HepG2 (cell line): ENCODE results near the gene ERBB3. TPM values are rescaled to one million over a fixed set of nuclear protein-coding genes. Genes with fewer than 3 reads are reported as not detected.

Experiments
- EHMT2 ChIP-seq: fragments of 200-600 bp; sonication (generic); IDR thresholded peaks from 2 replicates; pipeline ENCODE4 v1.7.0; 2017; ENCODE audit warnings: antibody characterized with exemption, low read depth, low read length, borderline replicate concordance
- GFI1 ChIP-seq: sonication (generic); formaldehyde crosslinking; IDR thresholded peaks from 2 replicates; pipeline ENCODE4 v1.5.0; 2020; ENCODE audit warnings: missing genetic modification reagents, mild to moderate bottlenecking, borderline replicate concordance
- GTF3A ChIP-seq: sonication (generic); formaldehyde crosslinking; conservative IDR thresholded peaks from 2 replicates; pipeline ENCODE4 v1.4.0; 2020; ENCODE audit warnings: mild to moderate bottlenecking, missing genetic modification reagents
- ZBTB8A ChIP-seq: sonication (generic); formaldehyde crosslinking; IDR thresholded peaks from 2 replicates; pipeline ENCODE4 v1.4.0; 2020; ENCODE audit warnings: mild to moderate bottlenecking, low read depth, missing genetic modification reagents, borderline replicate concordance
- ZNF460 ChIP-seq: sonication (generic); formaldehyde crosslinking; IDR thresholded peaks from 2 replicates; pipeline ENCODE4 v1.5.1; 2020; ENCODE audit warnings: missing genetic modification reagents, mild to moderate bottlenecking, borderline replicate concordance
- ZNF768 ChIP-seq: sonication (generic); formaldehyde crosslinking; IDR thresholded peaks from 2 replicates; pipeline ENCODE4 v1.4.0; 2020; ENCODE audit warnings: missing genetic modification reagents
- ZNF775 ChIP-seq: sonication (generic); formaldehyde crosslinking; IDR thresholded peaks from 2 replicates; pipeline ENCODE4 v1.4.0; 2020; ENCODE audit warnings: missing genetic modification reagents, mild to moderate bottlenecking, moderate library complexity, borderline replicate concordance
- ZSCAN22 ChIP-seq: sonication (generic); formaldehyde crosslinking; IDR thresholded peaks from 2 replicates; pipeline ENCODE4 v1.4.0; 2020; ENCODE audit warnings: mild to moderate bottlenecking, missing genetic modification reagents
- polyA plus RNA-seq, 8 experiments: library from polyadenylated mRNA; depleted of rRNA in 3 of 8; stranded (reverse) in 7 of 8; unstranded in 1 of 8; fragments of >200 nt; fragmentation: Illumina TruSeq in 4 of 8; extraction: Trizol in 4 of 8; gene quantifications; 2 replicates each; pipeline versions ENCODE4 v1.2.1 to v1.2.3, GENCODE V29; 2011 to 2016; ENCODE audit warnings: low read depth in 4 of 8, missing spikeins in 1 of 8, mixed read lengths in 1 of 8; ENCODE audit not compliant: insufficient read depth in 1 of 8
- total RNA-seq, 5 experiments: library from RNA; depleted of rRNA; stranded (reverse); fragments of >200 nt; fragmentation: Illumina TruSeq; extraction: Trizol; gene quantifications; 2 replicates each; pipeline ENCODE4 v1.2.3, GENCODE V29; 2016; ENCODE audit warnings: low read depth in 1 of 5
- TF ChIP-seq, protein P1 (sequence below): sonication (generic); formaldehyde crosslinking; IDR thresholded peaks from 2 replicates; pipeline ENCODE4 v1.4.0; 2020; ENCODE audit warnings: missing genetic modification reagents
- TF ChIP-seq, protein P2 (sequence below): sonication (generic); formaldehyde crosslinking; IDR thresholded peaks from 2 replicates; pipeline ENCODE4 v1.5.1; 2020; ENCODE audit warnings: mild to moderate bottlenecking, missing genetic modification reagents, moderate library complexity
- TF ChIP-seq, protein P3 (sequence below): sonication (generic); formaldehyde crosslinking; IDR thresholded peaks from 2 replicates; pipeline ENCODE4 v1.8.1; 2023; ENCODE audit warnings: mild to moderate bottlenecking, missing genetic modification reagents, borderline replicate concordance
- TF ChIP-seq, protein P4 (sequence below): sonication (generic); formaldehyde crosslinking; IDR thresholded peaks from 2 replicates; pipeline ENCODE4 v1.4.0; 2020; ENCODE audit warnings: missing genetic modification reagents

ERBB3 gene
- total and polyA plus RNA-seq, 2 of the 13 experiments (the other 11 are each of a cell fraction or from before 2014, with no cell fraction given): 93.6 to 358 TPM

DNA sequence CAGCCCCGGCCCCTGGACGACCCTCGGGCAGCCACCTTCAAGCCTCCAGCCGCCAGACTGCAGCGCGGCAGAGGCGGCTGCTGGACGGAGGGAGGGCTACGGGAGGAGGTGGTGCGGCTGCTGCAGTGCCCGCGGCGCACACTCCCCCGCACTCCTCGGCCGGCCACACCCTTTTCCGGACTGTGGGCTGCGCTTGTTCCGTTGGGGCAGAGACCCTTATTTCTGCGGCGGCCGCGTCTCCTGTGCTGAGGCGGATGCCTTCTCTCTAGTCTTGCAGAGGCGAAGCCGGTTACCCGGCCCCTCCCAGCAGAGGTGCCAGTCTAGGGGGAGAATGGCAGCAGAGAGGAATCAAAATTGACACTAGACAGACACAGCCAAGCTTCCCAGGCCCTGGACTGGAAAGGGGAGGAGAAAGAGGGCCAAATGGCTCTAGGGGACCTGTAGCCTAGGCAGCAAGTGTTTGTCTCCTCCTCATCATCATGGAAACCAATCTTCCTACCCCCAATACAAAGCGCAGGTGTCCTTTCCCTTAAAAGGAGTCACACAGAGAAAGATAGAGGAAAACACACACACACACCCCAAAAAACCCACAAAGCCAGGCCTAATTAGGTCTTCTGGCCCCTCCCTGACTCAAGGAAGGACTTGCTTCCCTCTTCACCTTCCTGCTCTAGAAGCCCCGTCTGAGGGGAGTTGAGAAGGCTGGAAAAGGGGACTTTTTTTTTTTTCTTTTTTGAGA is 49.4 kb downstream of the ERBB3 start (continued):
- TF ChIP-seq, protein P1, sequence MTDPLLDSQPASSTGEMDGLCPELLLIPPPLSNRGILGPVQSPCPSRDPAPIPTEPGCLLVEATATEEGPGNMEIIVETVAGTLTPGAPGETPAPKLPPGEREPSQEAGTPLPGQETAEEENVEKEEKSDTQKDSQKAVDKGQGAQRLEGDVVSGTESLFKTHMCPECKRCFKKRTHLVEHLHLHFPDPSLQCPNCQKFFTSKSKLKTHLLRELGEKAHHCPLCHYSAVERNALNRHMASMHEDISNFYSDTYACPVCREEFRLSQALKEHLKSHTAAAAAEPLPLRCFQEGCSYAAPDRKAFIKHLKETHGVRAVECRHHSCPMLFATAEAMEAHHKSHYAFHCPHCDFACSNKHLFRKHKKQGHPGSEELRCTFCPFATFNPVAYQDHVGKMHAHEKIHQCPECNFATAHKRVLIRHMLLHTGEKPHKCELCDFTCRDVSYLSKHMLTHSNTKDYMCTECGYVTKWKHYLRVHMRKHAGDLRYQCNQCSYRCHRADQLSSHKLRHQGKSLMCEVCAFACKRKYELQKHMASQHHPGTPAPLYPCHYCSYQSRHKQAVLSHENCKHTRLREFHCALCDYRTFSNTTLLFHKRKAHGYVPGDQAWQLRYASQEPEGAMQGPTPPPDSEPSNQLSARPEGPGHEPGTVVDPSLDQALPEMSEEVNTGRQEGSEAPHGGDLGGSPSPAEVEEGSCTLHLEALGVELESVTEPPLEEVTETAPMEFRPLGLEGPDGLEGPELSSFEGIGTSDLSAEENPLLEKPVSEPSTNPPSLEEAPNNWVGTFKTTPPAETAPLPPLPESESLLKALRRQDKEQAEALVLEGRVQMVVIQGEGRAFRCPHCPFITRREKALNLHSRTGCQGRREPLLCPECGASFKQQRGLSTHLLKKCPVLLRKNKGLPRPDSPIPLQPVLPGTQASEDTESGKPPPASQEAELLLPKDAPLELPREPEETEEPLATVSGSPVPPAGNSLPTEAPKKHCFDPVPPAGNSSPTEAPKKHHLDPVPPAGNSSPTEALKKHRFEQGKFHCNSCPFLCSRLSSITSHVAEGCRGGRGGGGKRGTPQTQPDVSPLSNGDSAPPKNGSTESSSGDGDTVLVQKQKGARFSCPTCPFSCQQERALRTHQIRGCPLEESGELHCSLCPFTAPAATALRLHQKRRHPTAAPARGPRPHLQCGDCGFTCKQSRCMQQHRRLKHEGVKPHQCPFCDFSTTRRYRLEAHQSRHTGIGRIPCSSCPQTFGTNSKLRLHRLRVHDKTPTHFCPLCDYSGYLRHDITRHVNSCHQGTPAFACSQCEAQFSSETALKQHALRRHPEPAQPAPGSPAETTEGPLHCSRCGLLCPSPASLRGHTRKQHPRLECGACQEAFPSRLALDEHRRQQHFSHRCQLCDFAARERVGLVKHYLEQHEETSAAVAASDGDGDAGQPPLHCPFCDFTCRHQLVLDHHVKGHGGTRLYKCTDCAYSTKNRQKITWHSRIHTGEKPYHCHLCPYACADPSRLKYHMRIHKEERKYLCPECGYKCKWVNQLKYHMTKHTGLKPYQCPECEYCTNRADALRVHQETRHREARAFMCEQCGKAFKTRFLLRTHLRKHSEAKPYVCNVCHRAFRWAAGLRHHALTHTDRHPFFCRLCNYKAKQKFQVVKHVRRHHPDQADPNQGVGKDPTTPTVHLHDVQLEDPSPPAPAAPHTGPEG (CRISPR knock-in tag): no peak
- TF ChIP-seq, protein P2, sequence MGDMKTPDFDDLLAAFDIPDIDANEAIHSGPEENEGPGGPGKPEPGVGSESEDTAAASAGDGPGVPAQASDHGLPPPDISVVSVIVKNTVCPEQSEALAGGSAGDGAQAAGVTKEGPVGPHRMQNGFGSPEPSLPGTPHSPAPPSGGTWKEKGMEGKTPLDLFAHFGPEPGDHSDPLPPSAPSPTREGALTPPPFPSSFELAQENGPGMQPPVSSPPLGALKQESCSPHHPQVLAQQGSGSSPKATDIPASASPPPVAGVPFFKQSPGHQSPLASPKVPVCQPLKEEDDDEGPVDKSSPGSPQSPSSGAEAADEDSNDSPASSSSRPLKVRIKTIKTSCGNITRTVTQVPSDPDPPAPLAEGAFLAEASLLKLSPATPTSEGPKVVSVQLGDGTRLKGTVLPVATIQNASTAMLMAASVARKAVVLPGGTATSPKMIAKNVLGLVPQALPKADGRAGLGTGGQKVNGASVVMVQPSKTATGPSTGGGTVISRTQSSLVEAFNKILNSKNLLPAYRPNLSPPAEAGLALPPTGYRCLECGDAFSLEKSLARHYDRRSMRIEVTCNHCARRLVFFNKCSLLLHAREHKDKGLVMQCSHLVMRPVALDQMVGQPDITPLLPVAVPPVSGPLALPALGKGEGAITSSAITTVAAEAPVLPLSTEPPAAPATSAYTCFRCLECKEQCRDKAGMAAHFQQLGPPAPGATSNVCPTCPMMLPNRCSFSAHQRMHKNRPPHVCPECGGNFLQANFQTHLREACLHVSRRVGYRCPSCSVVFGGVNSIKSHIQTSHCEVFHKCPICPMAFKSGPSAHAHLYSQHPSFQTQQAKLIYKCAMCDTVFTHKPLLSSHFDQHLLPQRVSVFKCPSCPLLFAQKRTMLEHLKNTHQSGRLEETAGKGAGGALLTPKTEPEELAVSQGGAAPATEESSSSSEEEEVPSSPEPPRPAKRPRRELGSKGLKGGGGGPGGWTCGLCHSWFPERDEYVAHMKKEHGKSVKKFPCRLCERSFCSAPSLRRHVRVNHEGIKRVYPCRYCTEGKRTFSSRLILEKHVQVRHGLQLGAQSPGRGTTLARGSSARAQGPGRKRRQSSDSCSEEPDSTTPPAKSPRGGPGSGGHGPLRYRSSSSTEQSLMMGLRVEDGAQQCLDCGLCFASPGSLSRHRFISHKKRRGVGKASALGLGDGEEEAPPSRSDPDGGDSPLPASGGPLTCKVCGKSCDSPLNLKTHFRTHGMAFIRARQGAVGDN (CRISPR knock-in tag): peak; percentile 32; the same call in 1 of the 2 replicates
- TF ChIP-seq ZNF775 (CRISPR knock-in tag) (no peak), EHMT2 (no peak), GTF3A (CRISPR knock-in tag) (no peak), ZBTB8A (CRISPR knock-in tag) (no peak), ZNF460 (CRISPR knock-in tag) (no peak), ZNF768 (peak; percentile 36; the same call in 1 of the 2 replicates), ZSCAN22 (CRISPR knock-in tag) (no peak), GFI1 (CRISPR knock-in tag) (0 out of 2 replicates have a peak, but pooled peaks have one; percentile 34)
- TF ChIP-seq, protein P3, sequence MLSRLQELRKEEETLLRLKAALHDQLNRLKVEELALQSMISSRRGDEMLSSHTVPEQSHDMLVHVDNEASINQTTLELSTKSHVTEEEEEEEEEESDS (CRISPR knock-in tag): no peak
- TF ChIP-seq, protein P4, sequence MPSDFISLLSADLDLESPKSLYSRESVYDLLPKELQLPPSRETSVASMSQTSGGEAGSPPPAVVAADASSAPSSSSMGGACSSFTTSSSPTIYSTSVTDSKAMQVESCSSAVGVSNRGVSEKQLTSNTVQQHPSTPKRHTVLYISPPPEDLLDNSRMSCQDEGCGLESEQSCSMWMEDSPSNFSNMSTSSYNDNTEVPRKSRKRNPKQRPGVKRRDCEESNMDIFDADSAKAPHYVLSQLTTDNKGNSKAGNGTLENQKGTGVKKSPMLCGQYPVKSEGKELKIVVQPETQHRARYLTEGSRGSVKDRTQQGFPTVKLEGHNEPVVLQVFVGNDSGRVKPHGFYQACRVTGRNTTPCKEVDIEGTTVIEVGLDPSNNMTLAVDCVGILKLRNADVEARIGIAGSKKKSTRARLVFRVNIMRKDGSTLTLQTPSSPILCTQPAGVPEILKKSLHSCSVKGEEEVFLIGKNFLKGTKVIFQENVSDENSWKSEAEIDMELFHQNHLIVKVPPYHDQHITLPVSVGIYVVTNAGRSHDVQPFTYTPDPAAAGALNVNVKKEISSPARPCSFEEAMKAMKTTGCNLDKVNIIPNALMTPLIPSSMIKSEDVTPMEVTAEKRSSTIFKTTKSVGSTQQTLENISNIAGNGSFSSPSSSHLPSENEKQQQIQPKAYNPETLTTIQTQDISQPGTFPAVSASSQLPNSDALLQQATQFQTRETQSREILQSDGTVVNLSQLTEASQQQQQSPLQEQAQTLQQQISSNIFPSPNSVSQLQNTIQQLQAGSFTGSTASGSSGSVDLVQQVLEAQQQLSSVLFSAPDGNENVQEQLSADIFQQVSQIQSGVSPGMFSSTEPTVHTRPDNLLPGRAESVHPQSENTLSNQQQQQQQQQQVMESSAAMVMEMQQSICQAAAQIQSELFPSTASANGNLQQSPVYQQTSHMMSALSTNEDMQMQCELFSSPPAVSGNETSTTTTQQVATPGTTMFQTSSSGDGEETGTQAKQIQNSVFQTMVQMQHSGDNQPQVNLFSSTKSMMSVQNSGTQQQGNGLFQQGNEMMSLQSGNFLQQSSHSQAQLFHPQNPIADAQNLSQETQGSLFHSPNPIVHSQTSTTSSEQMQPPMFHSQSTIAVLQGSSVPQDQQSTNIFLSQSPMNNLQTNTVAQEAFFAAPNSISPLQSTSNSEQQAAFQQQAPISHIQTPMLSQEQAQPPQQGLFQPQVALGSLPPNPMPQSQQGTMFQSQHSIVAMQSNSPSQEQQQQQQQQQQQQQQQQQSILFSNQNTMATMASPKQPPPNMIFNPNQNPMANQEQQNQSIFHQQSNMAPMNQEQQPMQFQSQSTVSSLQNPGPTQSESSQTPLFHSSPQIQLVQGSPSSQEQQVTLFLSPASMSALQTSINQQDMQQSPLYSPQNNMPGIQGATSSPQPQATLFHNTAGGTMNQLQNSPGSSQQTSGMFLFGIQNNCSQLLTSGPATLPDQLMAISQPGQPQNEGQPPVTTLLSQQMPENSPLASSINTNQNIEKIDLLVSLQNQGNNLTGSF: no peak
